GM19328 (cell line): Measurements from ENCODE around the gene NAT14.

Source experiments
- ATAC-seq: cut with Tn5 transposase; IDR thresholded peaks from one replicate; pipeline ENCODE4 v1.9.1; 2021; ENCODE audit warnings: mild to moderate bottlenecking, moderate library complexity; ENCODE audit not compliant: unreplicated experiment

The NAT14 gene

DNA sequence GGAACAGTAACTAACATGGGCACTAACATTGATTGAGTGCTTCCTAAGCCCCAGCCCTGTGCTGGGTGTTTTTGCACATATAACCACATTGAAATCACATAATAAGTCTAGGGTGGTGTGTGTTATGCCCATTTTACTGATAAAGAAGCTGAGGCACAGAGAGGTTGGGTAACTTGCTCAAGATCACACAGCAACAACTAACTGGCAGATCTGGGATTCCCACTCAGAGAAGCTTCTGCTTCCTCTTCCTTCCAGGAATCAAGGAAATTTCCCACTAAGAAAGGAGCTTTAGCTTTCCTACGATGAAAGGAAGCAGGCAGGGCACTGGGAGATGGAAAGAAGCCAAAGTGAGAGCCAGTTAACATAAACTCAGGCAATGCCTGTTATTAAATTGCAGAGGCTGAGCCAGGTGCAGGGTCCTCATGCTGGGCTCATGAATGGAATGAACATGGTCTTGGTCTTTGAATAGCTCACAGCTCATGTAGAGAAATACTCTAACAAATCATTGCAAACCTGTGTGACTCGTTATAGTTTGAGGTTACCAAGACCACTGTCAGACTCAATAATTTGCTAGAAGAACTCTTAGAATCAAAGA is 13.4 kb downstream of the NAT14 start:
- no peak for ATAC-seq

DNA sequence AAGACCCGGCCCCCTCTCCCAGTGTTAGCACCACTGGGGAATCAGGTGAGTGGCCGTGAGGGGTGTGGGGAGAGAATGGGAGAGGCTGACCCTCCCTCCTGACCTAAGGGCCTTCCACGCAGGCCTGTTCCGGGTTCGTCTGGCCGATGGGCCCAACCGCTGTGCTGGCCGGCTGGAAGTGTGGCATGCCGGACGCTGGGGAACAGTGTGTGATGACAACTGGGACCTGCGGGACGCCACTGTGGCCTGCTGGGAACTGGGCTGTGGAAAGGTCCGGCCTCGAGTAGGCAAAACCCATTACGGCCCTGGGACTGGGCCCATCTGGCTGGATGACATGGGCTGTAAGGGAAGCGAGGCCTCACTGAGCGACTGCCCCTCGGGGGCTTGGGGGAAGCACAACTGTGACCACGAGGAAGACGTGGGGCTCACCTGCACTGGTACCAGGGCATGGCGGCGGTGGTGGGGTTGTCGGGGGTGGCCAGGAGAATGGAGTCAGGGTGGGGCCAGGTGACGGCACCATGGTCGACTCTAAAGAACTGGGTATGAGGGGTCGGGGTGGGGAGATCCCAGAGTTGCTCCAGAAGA is 15.5 kb downstream of the NAT14 start:
- no peak for ATAC-seq

DNA sequence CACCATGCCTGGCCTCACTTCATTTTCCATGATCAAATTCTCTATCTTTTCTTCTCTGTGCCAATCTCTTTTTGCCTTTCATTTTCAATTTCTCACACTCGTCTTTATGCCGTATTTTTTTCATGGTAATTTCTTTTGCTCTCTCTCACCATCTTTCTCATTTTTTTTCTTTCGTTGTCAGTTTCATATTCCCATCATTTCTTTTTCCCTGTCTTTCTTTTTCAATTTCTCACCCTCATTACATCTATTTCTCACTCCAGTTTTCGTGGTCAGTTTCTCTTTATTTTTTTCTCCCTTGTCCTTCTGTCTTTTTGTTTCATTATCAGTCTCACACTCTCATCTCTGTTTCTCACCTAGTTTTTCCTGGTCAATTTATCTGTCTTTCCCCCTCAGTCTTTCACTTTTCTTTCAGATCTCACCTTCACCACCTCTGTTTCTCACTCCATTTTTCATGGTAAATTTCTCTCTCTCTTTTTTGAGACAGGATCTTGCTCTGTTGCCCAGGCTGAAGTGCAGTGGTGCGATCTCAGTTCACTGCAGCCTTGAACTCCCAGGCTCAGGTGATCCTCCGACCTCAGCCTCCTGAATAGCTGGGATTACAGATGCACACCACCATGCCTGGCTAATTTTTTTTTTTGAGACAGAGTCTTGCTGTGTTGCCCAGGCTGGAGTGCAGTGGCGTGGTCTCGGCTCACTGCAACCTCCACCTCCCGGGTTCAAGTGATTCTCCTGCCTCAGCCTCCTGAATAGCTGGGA is 17.4 kb downstream of the NAT14 start:
- no peak for ATAC-seq

DNA sequence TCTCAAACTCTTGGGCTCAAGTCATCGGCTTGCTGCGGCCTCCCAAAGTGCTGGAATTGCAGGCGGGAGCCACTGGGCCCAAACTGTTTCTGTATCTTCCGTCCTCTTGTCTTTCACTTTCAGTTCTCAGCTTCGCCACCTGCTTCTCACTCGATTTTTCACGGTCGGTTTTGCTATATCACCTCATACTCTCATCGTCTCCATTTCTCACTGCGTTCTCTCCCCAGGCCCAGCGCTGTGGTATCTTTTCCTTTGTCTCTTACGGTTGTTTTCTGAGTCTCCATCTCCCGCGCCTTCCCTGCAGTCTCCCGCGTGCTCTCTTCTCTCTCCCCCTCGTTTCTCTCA is 18.1 kb downstream of the NAT14 start:
- no peak for ATAC-seq

DNA sequence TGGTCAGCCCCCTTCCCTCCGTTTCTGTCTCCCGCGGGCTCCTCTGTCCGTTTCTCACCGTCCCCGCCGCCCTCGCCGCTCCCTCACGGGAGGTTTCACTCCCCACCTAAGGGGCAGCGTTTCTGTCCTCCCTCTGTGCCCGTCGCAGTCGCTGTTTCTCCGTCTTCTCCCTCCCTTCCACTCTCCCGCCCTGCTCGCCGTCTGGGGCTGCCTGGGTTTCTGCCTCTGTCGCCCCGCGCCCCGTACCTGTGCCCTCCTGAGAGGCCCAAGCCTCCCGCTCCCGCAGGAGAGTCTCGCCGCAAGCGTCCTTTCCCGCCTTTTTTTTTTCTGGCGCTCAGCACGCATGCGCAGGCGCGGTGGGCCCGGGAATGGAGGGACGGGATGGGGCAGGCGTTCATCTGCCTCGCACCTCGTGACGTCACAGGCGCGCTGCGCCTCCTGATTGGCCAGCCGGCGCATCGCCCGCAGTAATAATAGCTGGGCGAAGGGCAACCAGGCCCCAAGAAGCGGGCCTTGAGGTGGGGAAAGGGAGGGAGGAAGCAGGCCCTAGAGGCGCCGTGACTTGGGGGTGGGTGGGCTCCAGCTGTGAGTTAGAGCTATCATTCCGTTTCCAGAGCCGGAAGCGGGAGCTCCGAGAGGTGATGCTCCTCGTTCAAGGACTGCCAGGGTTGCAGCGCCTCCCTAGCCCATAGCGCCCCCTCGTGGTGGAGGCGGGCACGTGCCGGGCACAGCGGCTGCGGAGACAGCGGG is 18.7 kb downstream of the NAT14 start:
- ATAC-seq = peak; percentile 88

DNA sequence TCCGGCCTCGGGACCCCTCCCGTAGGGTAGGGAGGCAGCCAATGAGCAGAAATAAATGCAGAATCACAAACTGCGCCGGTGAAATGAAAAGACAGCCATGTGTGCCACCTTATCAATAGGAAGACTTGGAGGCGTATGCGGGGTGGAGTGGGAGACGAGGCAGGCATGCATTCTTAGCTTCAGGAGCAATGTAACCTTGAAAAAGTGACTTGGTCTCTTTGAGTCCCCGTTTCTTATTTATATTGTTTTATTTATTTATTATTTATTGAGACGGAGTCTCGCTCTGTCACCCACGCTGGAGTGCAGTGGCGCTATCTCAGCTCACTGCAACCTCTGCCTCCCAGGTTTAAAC is 19.2 kb downstream of the NAT14 start:
- no peak for ATAC-seq

DNA sequence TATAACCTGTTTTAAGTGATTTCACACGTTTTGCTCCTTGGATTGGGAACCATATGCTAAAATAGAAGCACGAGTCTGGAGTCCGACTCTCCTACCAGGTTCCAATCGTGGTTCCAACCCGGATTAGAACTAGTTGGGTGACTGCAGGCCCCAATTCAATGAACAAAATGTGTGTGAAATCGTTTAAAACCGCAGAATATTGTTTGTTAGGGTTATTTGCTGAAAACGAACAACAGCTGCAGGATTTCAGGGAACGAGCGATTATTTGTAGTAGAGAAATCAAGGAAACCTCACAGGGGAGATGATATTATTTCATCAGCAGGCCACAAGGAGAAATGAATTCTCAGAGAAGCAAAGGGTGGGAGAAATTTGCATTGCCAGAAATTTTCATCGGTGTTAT is 20.0 kb downstream of the NAT14 start:
- no peak for ATAC-seq

DNA sequence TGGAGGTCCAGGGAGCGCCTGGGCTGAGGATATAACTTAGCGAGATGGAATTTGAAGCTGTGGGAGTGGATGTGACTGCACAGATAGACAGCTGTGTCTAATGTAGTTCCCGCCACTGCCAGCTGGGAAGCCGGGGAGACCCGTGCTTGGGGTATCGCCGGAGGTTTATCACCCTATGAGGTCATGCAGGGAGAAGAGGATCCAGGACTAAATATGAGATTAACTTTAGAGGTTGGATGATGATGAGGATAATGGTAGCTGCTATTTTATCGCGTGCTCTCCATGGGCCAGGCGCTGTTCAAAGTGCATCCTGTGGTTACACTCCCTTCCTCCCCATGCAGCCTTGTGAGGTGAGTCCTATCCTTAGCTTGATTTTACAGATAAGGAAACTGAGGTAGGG is 23.1 kb downstream of the NAT14 start:
- no peak for ATAC-seq

DNA sequence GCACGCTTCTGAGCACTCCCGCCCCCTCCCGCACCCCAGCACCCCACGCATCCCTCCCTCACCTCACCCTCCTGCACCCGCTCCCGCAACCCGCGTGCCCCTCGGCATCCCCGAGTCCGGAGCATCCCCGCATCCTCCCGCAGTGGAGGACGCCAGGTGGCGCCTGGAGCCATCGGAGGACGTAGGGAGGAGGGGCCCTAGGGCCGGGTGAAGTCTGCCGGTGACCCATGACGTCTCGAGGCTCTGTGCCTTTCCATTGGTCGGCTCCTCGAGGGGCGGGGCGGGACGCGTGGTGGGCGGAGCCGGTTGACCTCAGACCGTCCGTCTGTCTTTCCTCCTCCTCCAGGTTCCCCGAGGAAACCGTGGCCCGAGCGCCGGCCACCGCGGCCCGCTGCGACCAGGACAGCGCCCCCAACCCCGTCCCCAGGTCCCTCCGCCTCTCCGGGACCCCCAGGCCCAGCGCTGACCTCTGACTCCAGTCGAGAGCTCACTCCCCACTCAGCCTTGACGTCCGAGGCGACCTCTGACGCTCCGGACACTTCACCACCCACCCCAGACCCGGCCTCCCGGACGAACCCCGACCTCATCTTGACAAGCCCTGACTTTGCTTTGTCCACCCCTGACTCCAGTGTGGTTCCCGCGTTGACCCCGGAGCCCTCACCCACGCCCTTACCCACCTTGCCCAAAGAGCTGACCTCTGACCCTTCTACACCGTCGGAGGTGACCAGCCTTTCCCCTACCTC is 32.1 kb downstream of the NAT14 start:
- peak; percentile 96 for ATAC-seq

DNA sequence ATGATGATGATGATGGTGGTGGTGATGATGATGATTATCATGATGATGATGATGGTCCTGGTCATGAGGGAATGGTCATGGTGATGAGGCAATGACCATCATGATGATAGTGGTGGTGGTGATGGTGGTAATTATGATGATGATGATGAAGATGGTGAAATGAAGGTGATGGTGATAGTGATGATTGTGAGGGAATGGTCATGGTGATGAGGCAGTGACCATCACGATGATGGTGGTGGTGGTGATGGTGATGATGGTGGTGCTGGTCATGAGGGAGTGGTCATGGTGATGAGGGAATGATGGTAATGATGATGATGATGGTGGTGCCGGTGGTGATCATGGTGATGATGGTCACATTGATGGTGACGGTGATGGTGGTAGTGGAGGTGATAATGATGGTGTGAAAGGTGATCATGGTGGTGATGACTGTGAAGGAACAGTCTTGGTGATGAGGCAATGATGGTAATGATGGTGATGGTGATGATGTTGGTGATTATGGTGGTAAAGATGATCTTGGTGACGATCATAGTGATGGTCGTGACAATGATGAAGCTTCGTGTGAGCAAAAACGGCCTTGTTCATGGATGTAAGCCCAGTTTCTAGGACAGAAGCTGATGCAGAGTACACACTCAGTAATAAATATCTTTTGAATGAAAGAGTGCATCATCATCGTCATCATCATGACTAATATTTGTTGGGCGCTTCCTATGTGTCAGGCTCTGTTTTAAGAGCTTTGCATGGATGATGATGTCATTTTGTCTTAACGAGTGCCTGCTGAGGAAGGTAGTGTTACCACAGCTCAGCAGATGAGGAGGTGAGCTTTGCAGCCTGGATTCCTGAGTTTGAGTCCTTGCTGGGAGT is 34.7 kb downstream of the NAT14 start:
- no peak for ATAC-seq

DNA sequence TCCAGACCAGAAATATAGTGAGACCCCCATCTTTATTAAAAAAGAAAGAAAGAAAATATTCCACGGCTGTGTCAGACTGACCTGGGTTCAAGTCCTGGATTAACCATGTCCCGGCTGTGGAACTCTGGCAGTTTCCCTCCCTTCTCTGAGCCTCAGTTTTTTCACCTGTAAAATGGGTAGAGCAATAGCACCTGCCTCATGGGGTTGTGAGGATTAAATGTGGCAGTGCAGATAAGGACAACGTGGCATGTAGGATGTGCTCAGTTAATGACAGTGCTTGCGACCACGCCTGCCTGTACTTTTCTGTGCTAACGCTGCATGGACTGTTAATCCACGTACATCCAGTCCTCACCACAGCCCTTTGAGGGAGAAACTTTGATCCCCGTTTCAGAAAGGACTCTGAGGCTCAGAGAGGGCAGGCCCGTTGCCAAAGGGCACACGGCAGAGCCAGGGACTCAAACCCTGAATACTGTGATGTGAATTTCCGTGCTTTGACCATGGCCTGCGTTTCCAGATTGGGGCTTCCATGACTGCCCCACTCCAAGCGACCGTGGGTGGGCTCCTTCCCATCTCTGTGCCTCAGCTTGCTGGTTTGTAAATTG is 35.8 kb downstream of the NAT14 start:
- ATAC-seq = no peak

DNA sequence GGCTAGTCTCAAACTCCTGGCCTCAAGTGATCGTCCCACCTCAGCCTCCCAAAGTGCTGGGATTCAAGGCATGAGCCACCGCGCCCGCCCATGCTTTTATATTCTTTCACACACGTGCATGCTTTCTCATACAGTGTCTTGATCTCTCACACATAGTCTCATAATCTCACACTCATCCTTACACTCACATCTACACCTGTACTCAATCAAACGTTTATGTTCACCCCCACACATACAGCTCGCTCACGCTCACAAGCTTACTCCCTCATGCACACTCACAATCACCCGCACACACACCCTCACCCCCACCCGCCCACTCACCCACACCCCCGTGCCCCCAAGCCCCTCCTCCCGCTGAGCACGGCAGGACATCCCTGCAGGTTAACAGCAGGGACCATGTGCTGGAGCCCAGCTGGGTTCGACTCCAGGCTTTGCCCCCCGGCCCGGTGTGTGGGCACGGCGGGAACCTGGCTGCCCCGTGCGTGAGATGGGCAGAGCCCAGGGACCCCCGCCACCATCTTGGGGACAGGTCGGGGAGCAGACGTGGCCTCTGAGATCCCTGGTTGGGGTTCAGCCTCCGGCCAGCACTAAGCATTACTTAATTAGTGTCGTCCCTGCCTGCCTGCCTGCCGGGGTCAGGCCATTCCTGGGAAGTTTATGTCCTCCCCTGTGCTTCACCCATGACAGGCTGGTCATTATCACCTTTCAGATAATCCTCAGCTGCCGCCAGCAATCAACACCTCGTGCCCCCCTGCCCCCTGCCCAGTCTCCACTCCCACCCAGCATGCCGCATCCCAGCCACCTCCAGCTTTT is 40.5 kb downstream of the NAT14 start:
- no peak for ATAC-seq

DNA sequence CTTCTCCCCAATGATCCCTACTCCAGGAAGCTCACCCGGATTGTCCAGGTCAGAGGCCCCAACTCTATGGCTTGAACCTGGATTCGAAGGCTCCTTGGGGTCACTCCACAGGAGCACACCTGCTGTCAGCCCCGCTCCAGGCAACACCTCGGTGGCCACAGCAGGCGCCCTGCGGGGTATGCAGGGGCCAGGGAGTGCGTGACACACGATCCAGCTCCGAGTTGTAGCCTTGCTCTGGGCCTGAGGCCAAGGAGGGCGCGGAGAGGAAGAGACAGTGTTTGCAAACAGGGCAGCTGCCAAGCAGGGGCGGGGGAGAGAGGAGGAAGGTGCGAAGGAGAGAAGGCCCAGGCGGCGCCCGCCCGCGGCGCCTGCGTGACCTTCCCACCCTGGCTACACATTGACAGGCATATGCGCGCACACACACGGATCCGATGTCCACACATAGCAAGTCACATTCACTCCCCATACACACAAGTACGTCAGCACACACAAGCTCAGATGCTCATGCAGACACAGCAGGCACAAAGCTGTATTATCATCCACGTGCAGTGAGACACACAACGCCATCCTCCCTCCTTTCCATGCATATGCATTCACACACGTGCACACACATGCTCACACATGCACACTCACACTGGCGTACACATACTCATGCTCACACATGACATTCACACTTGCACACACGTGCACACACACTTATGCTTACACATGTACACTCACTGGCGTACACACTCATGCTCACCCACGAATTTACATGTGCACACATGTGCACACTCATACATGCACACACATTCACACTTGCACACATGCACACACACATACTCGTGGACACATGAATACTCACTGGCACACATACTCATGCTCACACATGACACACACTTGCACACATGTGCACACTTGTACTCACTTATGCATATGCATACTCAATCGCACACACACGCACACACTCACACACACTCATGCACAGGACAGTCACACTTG is 41.5 kb downstream of the NAT14 start:
- ATAC-seq = no peak

DNA sequence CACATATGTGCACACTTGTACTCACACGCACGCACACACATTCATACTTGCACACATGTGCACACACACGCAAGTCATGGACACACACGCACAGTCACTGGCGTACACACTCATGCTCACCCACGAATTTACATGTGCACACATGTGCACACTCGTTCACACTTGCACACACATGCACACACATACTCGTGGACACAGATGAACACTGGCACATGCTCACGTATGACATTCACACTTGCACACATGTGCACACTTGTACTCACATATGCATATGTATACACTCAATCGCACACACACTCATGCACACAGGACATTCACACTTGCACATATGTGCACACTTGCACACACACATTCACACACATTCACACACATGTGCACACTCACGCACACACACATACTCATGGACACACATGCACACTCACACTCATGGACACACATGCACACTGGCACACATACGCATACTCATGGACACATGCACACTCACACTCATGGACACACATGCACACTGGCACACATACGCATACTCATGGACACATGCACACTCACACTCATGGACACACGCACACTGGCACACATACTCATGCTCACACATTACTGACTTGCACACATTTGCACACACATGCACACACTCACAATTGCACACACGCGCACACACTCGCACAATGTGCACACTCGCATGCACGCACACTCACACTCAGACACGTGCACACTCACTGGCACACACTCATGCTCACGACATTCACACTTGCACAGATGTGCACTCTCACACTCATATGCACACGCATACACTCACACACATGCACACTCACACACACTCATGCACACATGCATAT is 42.4 kb downstream of the NAT14 start:
- ATAC-seq = no peak

DNA sequence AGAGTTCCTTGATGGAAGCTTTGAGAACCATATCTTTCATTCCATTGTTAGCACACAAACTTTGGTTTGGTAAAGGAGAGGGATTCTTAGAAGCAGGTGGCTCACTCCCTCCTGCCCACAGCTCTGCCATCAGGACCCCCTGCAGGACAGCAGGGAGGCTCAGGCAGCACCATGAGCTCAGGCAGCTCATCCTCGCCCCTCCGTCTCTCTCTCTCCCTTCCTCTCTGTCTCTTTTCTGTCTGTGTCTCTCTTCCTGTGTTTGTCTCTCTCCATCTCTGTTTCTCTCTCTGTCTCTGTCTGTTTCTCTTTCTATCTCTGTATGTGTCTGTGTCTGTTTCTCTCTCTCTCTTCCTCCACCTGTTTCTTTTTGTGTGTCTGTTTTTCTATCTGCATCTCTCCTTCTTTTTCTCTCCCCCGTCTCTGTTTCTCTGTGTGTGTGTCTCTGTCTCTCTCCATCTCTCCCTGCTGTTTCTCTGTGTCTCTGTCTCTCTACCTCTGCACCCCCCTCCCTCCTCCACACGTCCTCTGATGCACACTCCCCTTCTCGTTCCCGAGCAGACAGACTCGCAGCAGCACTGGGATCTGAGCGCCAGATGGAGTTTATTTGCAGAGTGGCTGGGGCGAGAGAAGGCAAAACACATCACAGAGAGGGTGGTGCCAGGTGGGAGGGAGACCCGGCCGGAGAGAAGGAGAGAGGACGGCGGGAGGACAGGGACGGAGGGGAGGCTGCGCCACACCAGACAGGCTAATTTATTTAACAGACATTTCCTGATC is 43.2 kb downstream of the NAT14 start:
- ATAC-seq = no peak

DNA sequence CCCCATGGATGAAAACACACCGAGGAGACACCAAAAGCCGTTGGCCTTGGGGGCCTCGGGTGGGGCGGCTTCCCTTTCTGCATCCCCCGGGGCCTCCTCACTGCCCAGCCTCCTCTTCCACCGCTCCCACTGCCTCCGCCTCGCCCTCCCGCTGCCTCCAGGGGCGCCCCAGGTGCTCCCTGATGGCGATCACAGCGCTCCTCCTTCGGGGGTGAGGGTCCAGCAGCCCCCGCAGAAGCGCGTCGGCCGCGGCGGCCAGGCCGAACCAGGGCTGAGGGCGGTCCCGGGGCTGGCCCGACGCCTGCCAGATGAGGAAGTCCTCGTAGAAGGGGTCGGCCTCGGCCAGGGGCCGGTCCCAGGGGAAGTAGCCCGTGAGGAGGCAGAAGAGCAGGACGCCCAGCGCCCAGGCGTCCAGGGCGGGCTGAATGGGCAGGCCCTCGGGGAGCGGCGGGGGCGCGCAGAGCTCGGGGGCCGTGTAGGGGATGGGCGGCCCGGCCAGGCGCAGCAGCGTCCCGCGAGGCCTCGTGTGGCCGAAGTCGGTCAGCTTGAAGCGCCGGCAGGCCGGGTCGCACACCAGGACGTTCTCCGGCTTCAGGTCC is 44.7 kb downstream of the NAT14 start:
- ATAC-seq = no peak
